HEK293 (cell line): Measurements from ENCODE around the gene PLXNA2.

Source experiments
- CTCF ChIA-PET: fragments of 350-600 bp; formaldehyde crosslinking; extraction: SDS; loops from one replicate; lab custom pipeline; 2021; ENCODE audit warnings: antibody characterized with exemption; lab: Yijun Ruan, JAX
- POLR2A ChIA-PET: fragments of 300-600 bp; formaldehyde crosslinking; extraction: SDS; loops from one replicate; lab custom pipeline; 2020; ENCODE audit warnings: antibody characterized with exemption, inconsistent platforms; lab: Yijun Ruan, JAX
- H3K27ac ChIP-seq: fragments of 200-500 bp; sonication (Bioruptor generic); 2 replicates; pipeline ENCODE4 v1.5.1; 2014; ENCODE audit warnings: low read depth, low read length, control low read depth, inconsistent platforms; ENCODE audit errors: extremely low read depth
- H3K36me3 ChIP-seq, 2 experiments: fragments of 200-500 bp in 1 of 2; sonication (Bioruptor generic) in 1 of 2; 1 replicate in 1 of 2; 2 replicates in 1 of 2; pipeline ENCODE4 v1.5.1; 2014 to 2017; ENCODE audit warnings: inconsistent platforms in 2 of 2, low read length in 2 of 2; ENCODE audit not compliant: control insufficient read depth in 2 of 2, insufficient read depth in 1 of 2
- H3K4me1 ChIP-seq: fragments of 200-500 bp; sonication (Bioruptor generic); 2 replicates; pipeline ENCODE4 v1.5.1; 2014; ENCODE audit warnings: mild to moderate bottlenecking, low read length, inconsistent platforms; ENCODE audit not compliant: control insufficient read depth, insufficient read depth
- H3K4me3 ChIP-seq: 2 replicates; pipeline ENCODE4 v1.5.1; 2011; ENCODE audit warnings: low read depth, mild to moderate bottlenecking, control low read depth, low read length, moderate library complexity
- H3K9me3 ChIP-seq: fragments of 200-500 bp; sonication (Bioruptor generic); 2 replicates; pipeline ENCODE4 v1.5.1; 2014; ENCODE audit warnings: low read depth, low read length, inconsistent platforms; ENCODE audit not compliant: control insufficient read depth, insufficient read depth
- GLI2 ChIP-seq: fragments of 450-650 bp; formaldehyde crosslinking; IDR thresholded peaks from 2 replicates; pipeline ENCODE4; 2017; ENCODE audit warnings: missing biosample characterization, missing genetic modification characterization, low read depth, borderline replicate concordance
- GLI4 ChIP-seq: fragments of 450-650 bp; formaldehyde crosslinking; IDR thresholded peaks from 2 replicates; pipeline ENCODE4 v1.5.1; 2016; ENCODE audit warnings: missing biosample characterization, missing genetic modification characterization
- IKZF3 ChIP-seq: fragments of 450-650 bp; IDR thresholded peaks from 2 replicates; pipeline ENCODE4 v1.5.0; 2018; ENCODE audit warnings: missing biosample characterization, mild to moderate bottlenecking, missing genetic modification characterization, moderate library complexity
- KLF16 ChIP-seq: fragments of 450-650 bp; formaldehyde crosslinking; IDR thresholded peaks from 2 replicates; pipeline ENCODE4 v1.5.1; 2017; ENCODE audit warnings: missing biosample characterization, missing genetic modification characterization
- PBX3 ChIP-seq: sonication (generic); formaldehyde crosslinking; IDR thresholded peaks from 2 replicates; pipeline ENCODE4 v1.8.1; 2022; ENCODE audit warnings: mild to moderate bottlenecking, moderate library complexity, missing genetic modification reagents
- PRDM10 ChIP-seq: fragments of 450-650 bp; formaldehyde crosslinking; IDR thresholded peaks from 2 replicates; pipeline ENCODE4 v1.5.1; 2016; ENCODE audit warnings: missing biosample characterization, missing genetic modification characterization
- RBAK ChIP-seq: fragments of 450-650 bp; formaldehyde crosslinking; IDR thresholded peaks from 2 replicates; pipeline ENCODE4 v1.5.1; 2016; ENCODE audit warnings: missing biosample characterization, missing genetic modification characterization
- ZBTB6 ChIP-seq: fragments of 450-650 bp; formaldehyde crosslinking; IDR thresholded peaks from 2 replicates; pipeline ENCODE4 v1.5.1; 2017; ENCODE audit warnings: missing biosample characterization, missing genetic modification characterization
- ZEB2 ChIP-seq: fragments of 450-650 bp; formaldehyde crosslinking; IDR thresholded peaks from 2 replicates; pipeline ENCODE4 v1.5.1; 2016; ENCODE audit warnings: missing biosample characterization, missing genetic modification characterization
- ZNF132 ChIP-seq: fragments of 450-650 bp; formaldehyde crosslinking; IDR thresholded peaks from 2 replicates; pipeline ENCODE4 v1.5.1; 2017; ENCODE audit warnings: missing biosample characterization, missing genetic modification characterization, borderline replicate concordance
- ZNF140 ChIP-seq: fragments of 450-650 bp; formaldehyde crosslinking; IDR thresholded peaks from 2 replicates; pipeline ENCODE4 v1.5.1; 2016; ENCODE audit warnings: missing biosample characterization, missing genetic modification characterization
- ZNF146 ChIP-seq: fragments of 450-650 bp; formaldehyde crosslinking; IDR thresholded peaks from 2 replicates; pipeline ENCODE4 v1.5.1; 2016; ENCODE audit warnings: missing biosample characterization, missing genetic modification characterization
- ZNF148 ChIP-seq: fragments of 450-650 bp; formaldehyde crosslinking; IDR thresholded peaks from 2 replicates; pipeline ENCODE4 v1.5.0; 2017; ENCODE audit warnings: missing biosample characterization, missing genetic modification characterization, borderline replicate concordance
- ZNF174 ChIP-seq: fragments of 450-650 bp; formaldehyde crosslinking; IDR thresholded peaks from 2 replicates; pipeline ENCODE4 v1.5.0; 2017; ENCODE audit warnings: missing biosample characterization, mild to moderate bottlenecking, missing genetic modification characterization
- ZNF362 ChIP-seq: fragments of 450-650 bp; formaldehyde crosslinking; IDR thresholded peaks from 2 replicates; pipeline ENCODE4 v1.5.1; 2016; ENCODE audit warnings: missing biosample characterization, missing genetic modification characterization
- ZNF571 ChIP-seq: fragments of 450-650 bp; formaldehyde crosslinking; IDR thresholded peaks from 2 replicates; pipeline ENCODE4 v1.5.0; 2017; ENCODE audit warnings: missing biosample characterization, missing genetic modification characterization
- ZNF629 ChIP-seq: fragments of 450-650 bp; formaldehyde crosslinking; IDR thresholded peaks from 2 replicates; pipeline ENCODE4 v1.5.1; 2017; ENCODE audit warnings: missing biosample characterization, missing genetic modification characterization
- ZNF747 ChIP-seq: fragments of 450-650 bp; formaldehyde crosslinking; IDR thresholded peaks from 2 replicates; pipeline ENCODE4 v1.5.1; 2016; ENCODE audit warnings: missing biosample characterization, missing genetic modification characterization
- ZNF76 ChIP-seq: fragments of 450-650 bp; formaldehyde crosslinking; IDR thresholded peaks from 2 replicates; pipeline ENCODE4; 2016; ENCODE audit warnings: low read depth, missing biosample characterization, missing genetic modification characterization, borderline replicate concordance
- ZNF785 ChIP-seq: fragments of 450-650 bp; formaldehyde crosslinking; IDR thresholded peaks from 2 replicates; pipeline ENCODE4 v1.5.1; 2016; ENCODE audit warnings: missing biosample characterization, missing genetic modification characterization
- ZNF837 ChIP-seq: fragments of 450-650 bp; formaldehyde crosslinking; IDR thresholded peaks from 2 replicates; pipeline ENCODE4 v1.5.1; 2016; ENCODE audit warnings: missing biosample characterization, missing genetic modification characterization
- ZSCAN23 ChIP-seq: fragments of 450-650 bp; formaldehyde crosslinking; IDR thresholded peaks from 2 replicates; pipeline ENCODE4 v1.5.1; 2016; ENCODE audit warnings: missing biosample characterization, missing genetic modification characterization
- TF ChIP-seq, protein P1 (sequence below): fragments of 450-650 bp; formaldehyde crosslinking; optimal IDR thresholded peaks from 2 replicates; pipeline ENCODE3; 2016; ENCODE audit warnings: missing biosample characterization, mild to moderate bottlenecking, missing genetic modification characterization
- TF ChIP-seq, protein P2 (sequence below): fragments of 450-650 bp; formaldehyde crosslinking; IDR thresholded peaks from 2 replicates; pipeline ENCODE4 v1.5.1; 2016; ENCODE audit warnings: missing biosample characterization, missing genetic modification characterization

PLXNA2 gene

DNA sequence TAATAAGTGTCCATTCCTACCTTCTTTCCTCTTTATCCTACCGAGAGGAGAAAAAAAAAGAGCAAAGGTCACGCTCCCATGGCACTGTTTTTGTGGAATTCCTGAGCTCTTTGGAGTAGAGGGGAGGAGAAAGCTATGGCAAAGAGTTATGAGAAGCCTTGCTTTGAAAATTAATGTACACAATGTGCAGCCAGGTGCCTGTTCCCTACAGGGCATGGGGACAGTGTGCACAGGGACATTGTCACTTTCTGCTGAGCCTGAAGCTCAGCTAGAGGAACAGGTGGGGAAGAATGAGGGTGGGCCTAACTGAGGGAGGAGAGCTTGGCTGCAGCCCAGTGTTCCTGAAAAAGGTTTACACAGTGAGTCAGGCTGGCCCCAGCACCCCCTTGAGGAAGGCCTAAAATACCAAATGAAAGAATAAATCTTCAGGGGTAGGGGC lies 66.1 kb downstream of the PLXNA2 start:
- Histone ChIP-seq H3K36me3 (no peaks in the 10 kb centered on the region), H3K4me1 (peaks cover 31% of the 10 kb centered on the region), H3K9me3 (no peaks in the 10 kb centered on the region), H3K27ac (no peak overlapping the region), H3K4me3 (no peak overlapping the region)
- POLR2A ChIA-PET = no interaction called here
- CTCF ChIA-PET = interaction anchor here (1.0 to 7.9 kb wide), 3 partner anchors 12 to 62 kb away, joined by 3 to 50 read pairs (median 8); no protein-coding TSS in a partner anchor
- TF ChIP-seq ZNF362 (no peak), ZSCAN23 (no peak), RBAK (tag by site-specific recombination) (no peak), ZBTB6 (tag by site-specific recombination) (no peak), ZNF785 (no peak), ZNF571 (tag by site-specific recombination) (no peak), ZEB2 (tag by site-specific recombination) (no peak), ZNF140 (no peak), ZNF148 (tag by site-specific recombination) (no peak), PRDM10 (tag by site-specific recombination) (peak; percentile 25; the same call in 1 of the 2 replicates), GLI2 (tag by site-specific recombination) (no peak), ZNF146 (tag by site-specific recombination) (no peak), ZNF76 (tag by site-specific recombination) (no peak), ZNF132 (no peak), ZNF174 (tag by site-specific recombination) (no peak), ZNF629 (no peak), GLI4 (tag by site-specific recombination) (no peak), PBX3 (no peak), KLF16 (tag by site-specific recombination) (no peak), ZNF747 (no peak), IKZF3 (tag by site-specific recombination) (no peak), ZNF837 (tag by site-specific recombination) (no peak)
- TF ChIP-seq, protein P1, sequence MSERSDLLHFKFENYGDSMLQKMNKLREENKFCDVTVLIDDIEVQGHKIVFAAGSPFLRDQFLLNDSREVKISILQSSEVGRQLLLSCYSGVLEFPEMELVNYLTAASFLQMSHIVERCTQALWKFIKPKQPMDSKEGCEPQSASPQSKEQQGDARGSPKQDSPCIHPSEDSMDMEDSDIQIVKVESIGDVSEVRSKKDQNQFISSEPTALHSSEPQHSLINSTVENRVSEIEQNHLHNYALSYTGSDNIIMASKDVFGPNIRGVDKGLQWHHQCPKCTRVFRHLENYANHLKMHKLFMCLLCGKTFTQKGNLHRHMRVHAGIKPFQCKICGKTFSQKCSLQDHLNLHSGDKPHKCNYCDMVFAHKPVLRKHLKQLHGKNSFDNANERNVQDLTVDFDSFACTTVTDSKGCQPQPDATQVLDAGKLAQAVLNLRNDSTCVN (tag by site-specific recombination) = no peak
- TF ChIP-seq, protein P2, sequence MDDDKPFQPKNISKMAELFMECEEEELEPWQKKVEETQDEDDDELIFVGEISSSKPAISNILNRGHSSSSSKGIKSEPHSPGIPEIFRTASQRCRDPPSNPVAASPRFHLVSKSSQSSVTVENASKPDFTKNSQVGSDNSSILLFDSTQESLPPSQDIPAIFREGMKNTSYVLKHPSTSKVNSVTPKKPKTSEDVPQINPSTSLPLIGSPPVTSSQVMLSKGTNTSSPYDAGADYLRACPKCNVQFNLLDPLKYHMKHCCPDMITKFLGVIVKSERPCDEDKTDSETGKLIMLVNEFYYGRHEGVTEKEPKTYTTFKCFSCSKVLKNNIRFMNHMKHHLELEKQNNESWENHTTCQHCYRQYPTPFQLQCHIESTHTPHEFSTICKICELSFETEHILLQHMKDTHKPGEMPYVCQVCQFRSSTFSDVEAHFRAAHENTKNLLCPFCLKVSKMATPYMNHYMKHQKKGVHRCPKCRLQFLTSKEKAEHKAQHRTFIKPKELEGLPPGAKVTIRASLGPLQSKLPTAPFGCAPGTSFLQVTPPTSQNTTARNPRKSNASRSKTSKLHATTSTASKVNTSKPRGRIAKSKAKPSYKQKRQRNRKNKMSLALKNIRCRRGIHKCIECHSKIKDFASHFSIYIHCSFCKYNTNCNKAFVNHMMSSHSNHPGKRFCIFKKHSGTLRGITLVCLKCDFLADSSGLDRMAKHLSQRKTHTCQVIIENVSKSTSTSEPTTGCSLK (tag by site-specific recombination) = no peak
